B cell (primary cell): Measurements from ENCODE around the gene PTPRN2.
"Not testable (repeated sequence)": the region's sequence is repeated elsewhere in the genome, so short reads cannot be mapped to it uniquely, and the experiment has no call there.

Source experiments
- CTCF ChIP-seq: fragments of 200-600 bp; IDR thresholded peaks from one replicate; pipeline ENCODE4 v1.8.0; 2022; ENCODE audit warnings: antibody characterized with exemption, mild to moderate bottlenecking
- EZH2 ChIP-seq: IDR thresholded peaks from 2 replicates; pipeline ENCODE4 v1.6.1; 2012; ENCODE audit warnings: borderline replicate concordance, low read depth, mild to moderate bottlenecking, moderate library complexity, low read length; ENCODE audit not compliant: insufficient read depth, poor library complexity, severe bottlenecking

- TF ChIP-seq CTCF, EZH2: not testable (repeated sequence)
Measured at GRCh38 chr7:158524286-158524685, 63.3 kb downstream of the PTPRN2 start.
